ENCODE data around the gene GOLPH3L.
"Not testable (repeated sequence)": the region's sequence is repeated elsewhere in the genome, so short reads cannot be mapped to it uniquely, and the experiment has no call there.

The GOLPH3L gene

DNA sequence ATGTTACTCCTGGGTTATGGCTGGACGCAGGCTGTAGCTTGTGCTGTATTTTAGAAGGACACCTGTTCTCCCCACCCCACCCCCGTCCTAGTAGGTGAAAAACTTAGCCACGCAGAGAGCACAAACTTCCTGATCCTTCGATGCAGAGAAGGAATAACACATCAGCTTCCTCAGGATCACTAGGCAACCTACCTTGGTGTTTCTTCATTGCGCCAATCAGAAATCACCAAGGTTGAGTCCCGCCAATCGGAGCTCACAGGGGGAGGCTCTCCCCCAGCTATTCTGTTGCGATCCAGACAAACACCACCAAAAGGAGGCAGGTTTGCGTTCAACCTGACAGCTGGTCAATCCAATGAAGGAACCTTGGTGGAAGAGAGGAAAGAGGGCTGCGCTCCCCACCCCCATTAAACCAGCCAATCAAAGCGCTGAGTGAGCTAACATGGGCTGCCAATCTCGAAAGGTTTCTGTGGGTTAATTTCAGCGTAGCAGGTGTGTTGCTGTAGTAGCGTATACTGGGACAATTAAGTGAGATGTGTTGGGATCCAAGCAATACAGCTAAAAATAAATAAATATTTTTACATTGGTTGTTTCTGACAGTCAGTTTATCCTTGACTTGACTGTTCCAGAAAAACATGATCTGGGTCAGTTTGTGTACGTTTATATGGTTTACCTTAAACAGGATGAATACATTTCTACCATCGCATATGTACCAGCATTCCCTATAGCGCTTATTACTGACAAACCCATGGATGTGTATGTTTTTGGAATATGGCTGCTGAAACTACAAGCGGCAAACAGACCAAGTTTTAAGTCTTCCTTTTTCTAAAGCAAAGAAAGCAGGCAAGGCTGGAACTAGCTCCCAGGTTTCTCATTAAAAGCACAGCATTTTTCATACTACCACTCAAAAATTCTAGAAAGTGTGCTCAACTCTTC, at the start of gene GOLPH3L:
GOLPH3L (minus strand) TSS at position 160 of the 933 bp plus-strand sequence. CDS start 2,316 bp downstream, outside the sequence.
- DNase-seq = peak; percentile 97

DNA sequence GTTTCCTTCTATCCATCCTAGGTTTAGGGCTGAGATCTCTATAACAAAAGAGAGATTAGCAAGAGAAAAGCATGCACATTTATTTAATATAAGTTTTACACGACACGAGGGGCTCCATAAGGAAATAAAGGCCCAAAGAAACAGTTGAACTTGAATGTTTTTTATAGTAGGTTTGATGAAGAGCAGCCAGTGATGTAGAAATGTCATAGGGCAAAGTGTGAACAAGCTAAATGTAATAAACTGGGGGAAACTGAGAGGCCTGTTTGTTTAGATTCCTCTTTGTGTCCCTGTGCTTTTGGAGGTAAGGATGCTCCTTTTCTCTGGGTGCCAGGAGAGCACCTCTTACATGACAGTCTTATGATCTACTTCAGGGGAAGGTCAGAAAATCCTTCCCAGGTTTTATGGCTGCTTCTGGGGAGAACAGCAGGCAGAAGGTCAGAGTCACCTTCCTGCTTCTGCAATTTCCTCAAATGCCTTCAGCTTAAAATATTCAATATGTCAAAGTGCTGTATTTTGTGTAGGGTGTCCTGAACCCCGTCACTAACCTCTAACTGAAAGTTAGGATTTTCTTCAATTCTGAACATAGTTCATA, 33.3 kb upstream of the GOLPH3L start:
- no peak for DNase-seq

DNA sequence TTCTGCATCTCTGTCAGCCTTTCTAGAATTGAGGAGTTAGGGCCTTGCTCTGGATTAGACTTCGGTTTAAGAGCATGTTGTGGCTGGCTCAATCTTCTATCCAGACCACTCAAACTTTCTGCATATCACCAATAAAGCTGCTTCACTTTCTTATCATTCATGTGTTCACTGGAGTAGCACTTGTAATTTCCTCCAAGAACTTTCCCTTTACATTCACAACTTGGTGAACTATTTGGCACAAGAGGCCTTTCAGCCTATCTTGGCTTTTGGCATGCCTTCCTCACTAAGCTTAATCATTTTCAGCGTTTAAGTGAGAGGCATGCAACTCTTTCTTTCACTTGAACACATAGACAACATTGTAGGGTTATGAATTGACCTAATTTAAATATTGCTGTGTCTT, 27.4 kb upstream of the GOLPH3L start:
- DNase-seq = no peak

DNA sequence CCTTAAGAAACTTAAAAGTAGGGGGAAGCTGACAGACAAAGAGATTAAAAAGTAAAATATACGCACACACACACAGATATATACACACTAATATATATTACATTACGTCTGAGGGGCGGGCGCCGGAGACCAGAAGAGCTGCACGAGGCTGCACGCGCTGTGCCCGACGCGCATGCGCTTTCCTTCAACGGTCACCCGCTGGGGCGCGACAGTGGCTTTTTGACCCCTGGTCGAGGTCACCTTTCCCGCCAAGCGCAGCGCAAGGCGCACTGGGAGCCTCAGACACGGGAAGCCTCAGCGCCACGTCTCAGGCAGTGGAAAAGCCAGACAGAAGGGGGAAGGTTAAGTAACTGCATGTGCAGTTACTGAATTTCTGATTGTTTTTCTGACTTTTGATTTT, 23.7 kb upstream of the GOLPH3L start, which contains the start of gene HORMAD1:
HORMAD1 (minus strand) TSS at position 193 of the 400 bp plus-strand sequence. CDS start 1,390 bp downstream, outside the sequence.
- DNase-seq = no peak

DNA sequence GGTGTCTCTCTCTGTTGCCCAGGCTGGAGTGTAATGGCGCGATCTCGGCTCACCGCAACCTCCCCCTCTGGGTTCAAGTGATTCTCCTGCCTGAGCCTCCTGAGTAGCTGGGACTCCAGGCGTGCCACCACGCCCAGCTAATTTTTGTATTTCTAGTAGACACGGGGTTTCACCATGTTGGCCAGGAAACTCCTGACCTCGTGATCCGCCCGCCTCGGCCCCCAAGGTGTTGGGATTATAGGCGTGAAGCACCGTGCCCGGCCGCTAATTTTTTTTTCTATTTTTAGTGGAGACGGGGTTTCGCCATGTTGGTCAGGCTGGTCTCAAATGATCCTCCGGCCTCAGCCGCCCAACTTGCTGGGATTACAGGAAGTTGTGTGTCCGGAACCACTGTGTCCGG, 23.1 kb upstream of the GOLPH3L start:
- no peak for DNase-seq

DNA sequence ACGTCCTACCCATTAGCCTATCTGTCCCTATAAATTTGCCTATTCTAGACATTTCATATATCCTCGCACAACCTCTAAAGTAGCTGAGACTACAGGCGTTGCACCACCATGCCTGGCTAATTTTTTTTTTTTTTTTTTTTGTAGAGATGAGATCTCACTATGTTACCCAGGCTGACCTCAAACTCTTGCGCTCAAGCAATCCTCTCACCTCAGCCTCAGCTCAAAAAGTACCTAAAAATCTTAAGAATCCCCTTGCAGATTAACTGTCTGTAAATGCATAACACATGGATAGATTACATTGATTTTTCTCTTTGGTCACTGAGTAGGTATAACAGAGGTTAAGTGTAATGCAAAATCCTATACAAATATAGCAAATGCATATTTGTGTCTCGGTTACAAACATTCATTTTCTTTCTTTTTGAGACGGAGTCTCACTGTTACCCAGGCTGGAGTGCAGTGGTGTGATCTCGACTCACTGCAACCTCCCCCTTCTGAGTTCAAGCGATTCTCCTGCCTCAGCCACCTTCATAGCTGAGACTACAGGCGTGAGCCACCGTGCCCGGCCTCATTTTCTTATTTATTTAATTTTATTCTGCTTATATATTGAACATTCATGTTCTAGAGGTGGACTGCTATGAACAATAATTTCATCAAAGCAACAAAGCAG, 21.4 kb upstream of the GOLPH3L start:
- no peak for DNase-seq

DNA sequence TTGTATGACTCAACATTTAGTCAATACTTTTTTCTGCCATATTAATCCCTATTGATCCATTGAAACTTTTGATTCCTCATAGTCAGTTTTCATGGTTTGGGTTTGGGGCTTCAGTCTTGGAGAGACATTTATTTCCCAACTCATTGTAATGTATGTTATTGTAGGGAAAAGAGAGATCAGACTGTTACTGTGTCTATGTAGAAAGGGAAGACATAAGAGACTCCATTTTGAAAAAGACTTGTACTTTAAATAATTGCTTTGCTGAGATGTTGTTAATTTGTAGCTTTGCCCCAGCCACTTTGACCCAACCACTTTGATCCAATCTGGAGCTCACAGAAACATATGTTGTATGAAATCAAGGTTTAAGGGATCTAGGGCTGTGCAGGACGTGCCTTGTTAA, 12.1 kb upstream of the GOLPH3L start:
- not testable (repeated sequence) for DNase-seq

DNA sequence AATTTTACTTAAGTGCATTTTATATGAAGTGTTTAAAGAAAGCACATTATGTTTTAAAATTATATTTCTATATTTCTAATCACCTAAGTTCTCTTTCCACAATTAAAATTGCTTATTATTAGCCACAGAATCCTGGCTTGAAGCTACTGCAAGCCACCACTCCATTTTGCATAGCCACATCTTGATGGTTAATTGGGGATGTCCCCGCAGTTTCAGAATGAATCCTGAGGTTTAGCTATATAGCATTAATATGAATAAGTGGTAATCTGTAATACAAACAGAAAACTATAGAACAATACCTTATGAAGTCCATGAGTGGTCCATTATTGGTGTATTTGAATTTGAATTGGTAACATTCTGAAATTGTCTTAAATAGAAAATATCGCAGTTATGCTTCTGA, 11.6 kb upstream of the GOLPH3L start:
- DNase-seq = no peak

DNA sequence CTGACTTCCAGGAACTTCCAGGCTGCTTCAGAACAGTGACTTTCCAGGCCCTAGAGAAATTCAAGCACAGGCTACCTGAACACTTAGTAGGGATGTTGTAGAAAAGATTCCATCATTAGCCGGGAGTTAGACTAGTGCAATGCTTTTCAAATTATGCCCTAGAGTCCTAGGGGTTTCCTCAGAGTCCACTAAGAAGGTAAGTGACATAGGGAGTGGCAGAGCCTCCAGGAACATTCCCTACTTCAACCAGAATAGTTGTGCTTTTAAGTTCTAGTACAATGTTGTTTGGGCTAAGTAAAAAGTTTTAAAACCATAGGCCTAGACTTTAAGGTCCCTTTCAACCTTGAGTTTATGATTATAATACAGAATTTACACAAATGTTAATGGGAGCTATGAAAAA, 9.1 kb upstream of the GOLPH3L start:
- DNase-seq = no peak

DNA sequence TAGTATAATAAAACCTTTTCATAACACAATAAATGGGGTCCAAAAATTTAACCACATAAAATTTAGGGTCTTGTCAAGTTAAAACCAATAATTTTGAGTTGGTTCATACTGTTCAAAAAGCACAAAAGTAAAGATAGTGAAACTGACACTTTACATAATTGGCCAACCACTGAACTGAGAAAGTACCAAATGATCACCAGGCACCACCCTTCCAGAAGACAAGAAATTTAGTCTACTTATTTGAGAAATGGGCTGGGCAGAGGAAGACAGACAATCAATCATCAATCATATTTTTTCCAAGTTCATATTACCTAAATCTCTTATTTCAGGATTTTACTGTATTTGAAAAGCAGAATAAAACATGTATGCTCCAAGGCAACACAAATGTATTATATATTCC, 6.5 kb upstream of the GOLPH3L start:
- DNase-seq = no peak

DNA sequence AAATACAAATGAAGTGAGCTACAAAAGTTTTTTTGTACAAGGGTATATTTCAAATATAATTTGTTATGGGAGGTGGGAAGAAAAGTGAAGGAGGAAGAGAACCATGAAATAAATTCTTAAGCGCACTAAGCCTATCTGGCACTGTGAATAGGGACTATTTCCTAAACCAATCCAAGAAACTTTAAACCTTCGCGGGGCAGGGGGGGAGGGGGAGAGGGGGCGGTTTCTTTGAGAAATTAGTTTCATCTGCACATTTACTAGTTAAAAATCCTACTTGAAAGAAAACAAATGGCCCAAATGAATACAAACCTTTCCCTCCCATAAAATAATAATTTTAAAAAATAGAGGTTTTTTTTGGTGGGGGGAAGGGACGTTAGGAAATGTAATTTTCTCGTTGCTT, 364 bp downstream of the GOLPH3L start:
- no peak for DNase-seq

DNA sequence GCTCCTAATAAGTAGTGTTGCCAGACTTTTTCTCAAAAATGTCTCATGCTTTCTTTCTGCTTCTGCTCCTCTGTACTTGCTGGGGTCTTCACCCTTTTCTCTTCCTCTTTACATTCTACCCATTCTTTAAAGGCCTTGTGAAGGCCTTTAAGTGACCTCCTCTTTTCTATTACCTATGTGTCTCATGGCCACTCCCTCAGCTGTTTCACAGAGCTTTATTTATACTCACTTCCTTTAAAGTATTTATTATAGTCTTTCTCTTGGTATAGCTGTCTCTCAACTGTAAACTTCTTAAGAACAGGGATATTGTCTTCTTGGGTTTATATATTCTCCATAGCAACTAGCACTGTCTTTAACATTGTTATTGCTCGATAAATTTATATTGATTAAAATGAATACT, 792 bp downstream of the GOLPH3L start:
- peak; percentile 0 for DNase-seq

DNA sequence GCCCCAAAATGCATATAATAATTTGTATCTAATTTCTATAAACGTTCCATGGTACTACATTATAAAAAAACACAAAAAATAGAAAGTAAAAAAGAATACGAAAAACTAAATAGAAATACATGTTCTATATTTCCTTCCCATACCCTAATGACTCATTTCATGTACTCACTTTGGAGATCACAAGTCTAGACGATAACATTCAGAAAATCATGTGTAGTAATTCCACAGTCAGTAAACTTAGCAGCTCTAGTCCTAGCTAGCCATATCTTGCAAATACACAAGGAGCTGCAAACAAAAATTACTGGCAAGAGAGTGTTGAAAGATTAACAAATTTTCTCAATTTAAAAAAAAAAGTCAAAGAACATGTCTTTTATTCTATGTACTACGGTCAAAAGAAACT, 1.4 kb downstream of the GOLPH3L start:
- DNase-seq = no peak

DNA sequence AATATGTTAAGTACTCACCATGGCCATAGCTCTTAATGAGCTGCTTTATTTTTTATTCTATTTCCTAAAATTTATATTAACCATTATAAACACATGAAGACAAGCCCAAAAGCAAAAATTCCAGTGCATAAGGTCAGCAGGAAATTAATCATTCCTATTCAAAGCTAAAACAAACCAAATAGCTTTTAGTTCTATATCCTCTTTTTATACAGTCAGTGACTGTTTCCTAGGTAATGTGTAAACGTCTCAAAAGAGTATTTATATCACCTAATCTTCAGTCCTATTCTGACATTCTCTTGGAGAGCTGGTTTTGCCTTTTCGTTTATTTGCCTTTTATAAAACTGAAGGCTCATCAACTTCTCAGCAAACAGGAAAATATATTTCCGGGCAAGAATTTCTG, 4.2 kb downstream of the GOLPH3L start:
- DNase-seq = no peak

DNA sequence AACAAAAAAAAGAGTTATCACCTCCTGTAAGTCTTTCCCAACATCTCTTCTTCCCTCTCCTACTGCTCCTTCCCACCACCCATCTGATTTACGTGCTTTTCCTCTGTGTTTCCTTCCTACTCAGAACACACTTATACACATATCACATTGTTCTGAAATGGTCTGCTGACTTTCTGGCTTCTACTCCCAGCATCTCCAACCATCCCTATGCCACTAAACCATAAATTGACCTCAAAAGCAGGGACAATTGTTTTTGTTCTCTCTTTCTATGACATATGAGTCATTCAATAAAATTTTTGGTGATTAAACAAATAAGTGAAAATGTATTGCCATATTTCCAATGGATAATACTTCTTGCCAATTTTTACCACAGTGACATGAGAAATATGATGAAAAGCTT, 8.2 kb downstream of the GOLPH3L start:
- no peak for DNase-seq

DNA sequence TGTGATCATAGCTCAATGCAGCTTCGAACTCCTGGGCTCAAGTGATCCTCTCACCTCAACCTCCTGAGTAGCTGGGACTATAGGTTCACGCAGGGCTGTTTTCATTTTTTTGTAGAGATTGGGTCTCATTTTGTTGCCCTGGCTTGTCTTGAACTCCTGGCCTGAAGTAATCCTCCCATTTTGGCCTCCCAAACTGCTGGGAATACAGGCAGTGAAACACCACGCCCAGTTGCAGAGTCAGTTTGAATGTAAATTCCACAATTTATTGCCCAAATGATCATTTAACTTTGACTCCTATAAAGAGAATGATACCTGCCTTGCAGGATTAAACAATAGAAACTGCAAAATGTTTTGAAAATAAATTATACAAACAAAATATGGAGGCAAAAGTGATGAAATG, 10.7 kb downstream of the GOLPH3L start:
- no peak for DNase-seq

DNA sequence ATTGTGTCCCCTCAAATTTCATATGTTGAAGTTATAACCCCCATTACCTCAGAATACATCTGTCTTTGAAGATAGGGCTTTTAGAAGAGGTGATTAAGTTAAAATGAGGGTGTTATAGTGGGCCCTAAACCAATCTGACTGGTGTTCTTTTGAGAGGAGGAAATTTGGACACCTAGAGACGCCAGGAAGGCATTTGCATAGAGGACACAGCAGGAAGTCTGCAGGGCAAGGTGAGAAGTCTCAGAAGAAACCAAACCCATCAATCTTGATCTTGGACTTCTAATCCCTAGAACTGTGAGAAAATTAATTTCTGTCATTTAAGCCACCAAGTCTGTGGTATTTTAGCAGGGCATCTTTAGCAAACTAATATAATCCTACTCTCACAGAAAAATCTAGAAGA, 13.0 kb downstream of the GOLPH3L start:
- DNase-seq = peak; percentile 16

DNA sequence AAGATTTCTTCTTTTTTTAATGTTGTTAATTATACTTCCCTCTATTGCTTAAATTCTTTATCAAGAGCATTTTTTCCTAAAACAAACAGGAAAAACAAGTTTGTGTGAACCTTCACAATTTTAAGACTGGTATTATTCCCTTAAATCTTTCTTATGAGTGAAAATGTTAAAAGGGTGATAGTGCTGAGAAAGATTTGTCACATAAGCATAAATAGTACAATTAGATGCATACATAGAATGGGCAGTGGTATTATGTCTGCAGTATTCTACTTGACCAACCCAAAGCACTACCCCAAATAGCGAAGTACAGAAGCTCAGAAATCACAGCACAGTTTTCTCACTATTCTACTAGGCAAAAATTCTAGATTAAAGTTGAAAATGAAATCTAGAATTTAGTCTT, 18.0 kb downstream of the GOLPH3L start:
- no peak for DNase-seq

DNA sequence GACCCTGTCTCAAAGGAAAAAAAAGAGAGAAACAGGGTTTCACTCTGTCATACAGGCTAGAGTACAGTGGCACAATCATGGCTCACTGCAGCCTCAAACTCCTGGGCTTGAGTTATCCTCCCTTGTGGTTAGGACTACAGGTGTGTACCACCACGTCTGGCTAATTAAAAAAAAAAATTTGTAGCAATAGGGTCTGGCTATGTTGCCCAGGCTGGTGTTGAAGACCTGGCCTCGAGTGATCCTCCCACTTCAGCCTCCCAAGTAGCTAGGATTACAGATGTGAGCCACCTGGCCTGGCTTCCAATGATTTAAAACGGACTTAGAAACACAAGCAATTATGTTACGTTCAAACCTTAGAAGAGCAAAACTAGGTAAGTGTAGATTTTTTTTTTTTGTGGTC, 22.1 kb downstream of the GOLPH3L start:
- DNase-seq = no peak

DNA sequence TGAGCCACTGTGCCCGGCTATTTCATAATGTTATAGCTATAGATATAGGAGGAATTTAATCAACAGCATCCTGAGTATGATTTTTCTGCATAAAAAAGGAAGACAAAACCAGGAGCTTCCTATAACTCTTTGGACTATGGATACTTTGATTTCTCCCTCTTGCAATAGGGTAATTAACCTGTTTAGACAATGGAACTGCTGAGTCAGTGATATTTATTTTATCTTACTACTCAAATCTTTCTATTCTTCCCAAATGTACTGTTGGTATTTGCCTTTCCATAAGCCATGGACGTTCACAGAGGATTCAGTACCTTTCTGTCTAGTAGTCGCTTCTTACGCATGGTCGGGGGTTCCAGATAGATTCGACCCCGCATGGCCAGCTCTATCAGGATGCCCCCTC, 33.6 kb downstream of the GOLPH3L start:
- no peak for DNase-seq

DNA sequence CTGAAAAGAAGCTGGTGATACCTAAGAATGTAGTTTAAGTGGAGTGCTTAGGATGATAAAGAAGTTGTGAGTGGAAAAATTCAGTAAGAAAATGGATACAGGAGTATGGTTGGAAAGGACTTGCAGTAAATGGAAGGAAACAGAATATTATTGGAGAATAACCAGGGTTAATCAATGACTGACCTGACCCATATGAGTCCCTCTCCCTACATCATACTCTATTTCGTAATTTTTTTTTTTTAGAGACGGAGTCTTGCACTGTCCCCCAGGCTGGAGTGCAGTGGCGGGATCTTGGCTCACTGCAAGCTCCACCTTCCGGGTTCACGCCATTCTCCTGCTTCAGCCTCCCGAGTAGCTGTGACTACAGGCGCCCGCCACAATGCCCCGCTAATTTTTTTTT, 34.1 kb downstream of the GOLPH3L start:
- no peak for DNase-seq

DNA sequence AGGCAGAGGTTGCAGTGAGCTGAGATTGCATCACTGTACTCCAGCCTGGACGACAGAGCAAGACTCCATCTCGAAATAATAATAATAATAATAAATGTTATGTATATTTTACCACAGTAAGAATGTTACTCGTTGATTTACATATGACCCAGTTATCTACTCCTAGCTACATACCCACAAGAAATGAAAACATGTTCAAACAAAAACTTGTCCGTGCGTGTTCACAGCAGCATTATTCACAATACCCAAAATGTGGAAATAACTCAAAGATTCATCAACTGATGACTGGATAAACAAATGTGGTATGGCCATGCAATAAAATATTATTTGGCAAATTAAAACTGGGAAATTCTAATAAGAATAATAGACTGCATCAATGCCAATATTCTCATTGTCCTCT, 35.8 kb downstream of the GOLPH3L start:
- DNase-seq = no peak

DNA sequence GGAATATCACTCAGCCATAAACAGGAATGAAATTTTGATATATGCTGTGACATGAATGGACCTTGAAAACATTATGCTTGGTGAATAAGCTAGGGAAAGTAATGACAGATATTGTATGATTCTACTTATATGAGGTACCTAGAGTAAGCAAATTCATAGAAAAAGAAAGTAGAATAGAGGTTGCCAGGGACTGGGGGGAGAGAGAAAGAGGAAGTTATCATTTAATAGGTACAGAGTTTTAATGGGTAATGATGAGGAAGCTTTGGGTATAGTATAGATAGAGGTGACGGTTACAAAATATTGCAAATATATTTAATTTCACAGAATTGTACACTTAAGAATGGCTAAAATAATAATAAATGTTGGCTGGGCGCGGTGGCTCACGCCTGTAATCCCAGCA, 36.4 kb downstream of the GOLPH3L start:
- DNase-seq = no peak

DNA sequence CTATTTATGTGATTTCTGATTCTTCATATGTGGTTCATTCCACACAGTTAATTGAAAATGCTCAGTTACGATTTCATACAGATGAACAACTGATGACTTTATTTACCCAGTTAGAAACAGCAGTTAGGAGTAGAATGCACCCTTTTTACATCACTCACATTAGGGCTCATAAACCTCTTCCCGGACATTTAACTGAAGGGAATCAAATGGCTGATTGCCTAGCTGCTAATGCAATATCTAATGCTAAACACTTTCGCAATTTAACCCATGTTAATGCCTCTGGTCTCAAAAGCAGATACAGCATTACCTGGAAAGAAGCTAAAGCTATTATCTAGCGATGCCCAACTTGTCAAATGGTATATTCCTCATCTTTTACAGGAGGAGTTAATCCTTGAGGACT, 39.9 kb downstream of the GOLPH3L start:
- not testable (repeated sequence) for DNase-seq

Measured in CD4-positive, alpha-beta T cell treated with Interleukin-21 for 1 hour (primary cell).